GM19043 (cell line): ENCODE results near the gene SH2D4B.
A peak's percentile ranks its signal among the peaks of the same experiment; 100 is the strongest.

Experiments
- ATAC-seq: cut with Tn5 transposase; IDR thresholded peaks from one replicate; pipeline ENCODE4 v1.9.1; 2021; ENCODE audit warnings: low read depth; ENCODE audit not compliant: unreplicated experiment

The SH2D4B gene

GRCh38 chr10:80622153-80622552 lies 84.5 kb downstream of the SH2D4B start:
- no peak for ATAC-seq

- no peak for ATAC-seq
Measured at GRCh38 chr10:80630324-80630723, 92.6 kb downstream of the SH2D4B start.

- no peak for ATAC-seq
Measured at GRCh38 chr10:80632742-80633141, 95.0 kb downstream of the SH2D4B start.

- ATAC-seq, result no peak
Measured at GRCh38 chr10:80633383-80633860, 95.7 kb downstream of the SH2D4B start.

GRCh38 chr10:80633910-80634309 lies 96.2 kb downstream of the SH2D4B start:
- ATAC-seq, result no peak

- no peak for ATAC-seq
Measured at GRCh38 chr10:80642661-80643060, 105.0 kb downstream of the SH2D4B start.

- no peak for ATAC-seq
Measured at GRCh38 chr10:80646366-80646765, 108.7 kb downstream of the SH2D4B start.

GRCh38 chr10:80647173-80647833 lies 109.6 kb downstream of the SH2D4B start:
- ATAC-seq, result no peak

GRCh38 chr10:80648106-80648505 lies 110.4 kb downstream of the SH2D4B start:
- no peak for ATAC-seq

- ATAC-seq, result no peak
Measured at GRCh38 chr10:80649183-80649582, 111.5 kb downstream of the SH2D4B start.

GRCh38 chr10:80655898-80656297 lies 118.2 kb downstream of the SH2D4B start:
- no peak for ATAC-seq

GRCh38 chr10:80658068-80658467 lies 120.4 kb downstream of the SH2D4B start:
- ATAC-seq, result no peak

- no peak for ATAC-seq
Measured at GRCh38 chr10:80659289-80659688, 121.6 kb downstream of the SH2D4B start.

GRCh38 chr10:80660266-80660665 lies 122.6 kb downstream of the SH2D4B start:
- ATAC-seq, result no peak

- ATAC-seq, result no peak
Measured at GRCh38 chr10:80660736-80661135, 123.0 kb downstream of the SH2D4B start.

- no peak for ATAC-seq
Measured at GRCh38 chr10:80661526-80661925, 123.8 kb downstream of the SH2D4B start.

GRCh38 chr10:80662429-80663261 lies 124.9 kb downstream of the SH2D4B start:
- peak; percentile 63 for ATAC-seq

GRCh38 chr10:80664071-80664680 lies 126.5 kb downstream of the SH2D4B start:
- peak; percentile 62 for ATAC-seq

- no peak for ATAC-seq
Measured at GRCh38 chr10:80669485-80669884, 131.8 kb downstream of the SH2D4B start.

GRCh38 chr10:80670774-80671173 lies 133.1 kb downstream of the SH2D4B start:
- no peak for ATAC-seq

GRCh38 chr10:80671847-80672246 lies 134.1 kb downstream of the SH2D4B start:
- no peak for ATAC-seq
